Tibial nerve (tissue), 4 donors: ENCODE data around the gene SELENBP1.

Experiments used
- CTCF ChIP-seq, 5 experiments: fragments of 200-600 bp in 3 of 5; fragments of 450-650 bp in 2 of 5; sonication (generic) in 3 of 5; IDR thresholded peaks; one replicate each; pipeline ENCODE4 v1.5.1; 2016 to 2019; ENCODE audit warnings: antibody characterized with exemption in 5 of 5, mild to moderate bottlenecking in 3 of 5, moderate library complexity in 2 of 5
- EP300 ChIP-seq, 2 donors: sonication (generic); formaldehyde crosslinking; IDR thresholded peaks; one replicate each; pipeline ENCODE4 v1.6.1; 2017; ENCODE audit warnings: antibody characterized with exemption in 2 of 2, mild to moderate bottlenecking in 1 of 2
- POLR2A ChIP-seq, 2 donors: fragments of 450-650 bp; IDR thresholded peaks; one replicate each; pipeline ENCODE4 v1.6.1; 2017; ENCODE audit warnings: antibody characterized with exemption in 2 of 2, mild to moderate bottlenecking in 2 of 2, moderate library complexity in 2 of 2

GRCh38 chr1:151362308-151363155 lies 10.0 kb downstream of the SELENBP1 start:
- TF ChIP-seq CTCF (IDR thresholded peaks at IDR 0.05) (no peak), POLR2A (IDR thresholded peaks at IDR 0.05) (no peak), EP300 (IDR thresholded peaks at IDR 0.05) (no peak)
